DOHH2 (cell line): ENCODE measurements around the gene SYT6.

Experiments
- EZH2phosphoT487 ChIP-seq: fragments of 200-600 bp; sonication (generic); IDR thresholded peaks from 2 replicates; pipeline ENCODE4 v1.6.1; 2017; ENCODE audit warnings: borderline replicate concordance, mild to moderate bottlenecking, antibody characterized with exemption, low read length, moderate library complexity, mixed read lengths
- TF ChIP-seq, protein P1 (sequence below): fragments of 200-600 bp; sonication (generic); IDR thresholded peaks from one replicate; pipeline ENCODE4 v1.5.1; 2014; ENCODE audit warnings: antibody characterized with exemption, mild to moderate bottlenecking, low read depth, low read length; ENCODE audit not compliant: poor library complexity, severe bottlenecking

DNA sequence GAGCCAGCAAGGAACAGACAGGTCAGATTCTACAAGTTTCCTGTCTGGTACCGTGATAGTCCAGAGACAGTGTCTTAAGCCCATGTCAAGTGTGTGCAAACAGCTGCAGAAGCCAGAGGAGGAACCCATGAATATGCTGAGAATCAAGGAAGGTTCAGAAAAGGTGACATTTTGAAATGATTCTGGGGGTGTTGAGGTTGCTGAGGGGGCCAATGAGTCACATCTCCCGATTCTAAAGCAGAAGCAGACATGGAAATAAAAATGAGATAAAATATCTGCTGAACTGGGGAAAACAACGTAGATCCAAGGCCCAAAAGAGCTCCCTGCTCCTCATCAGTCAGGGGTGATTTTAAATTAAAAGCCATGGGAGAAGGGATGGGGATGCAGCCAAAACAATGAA lies 15.8 kb upstream of the SYT6 start:
- TF ChIP-seq, protein P1, sequence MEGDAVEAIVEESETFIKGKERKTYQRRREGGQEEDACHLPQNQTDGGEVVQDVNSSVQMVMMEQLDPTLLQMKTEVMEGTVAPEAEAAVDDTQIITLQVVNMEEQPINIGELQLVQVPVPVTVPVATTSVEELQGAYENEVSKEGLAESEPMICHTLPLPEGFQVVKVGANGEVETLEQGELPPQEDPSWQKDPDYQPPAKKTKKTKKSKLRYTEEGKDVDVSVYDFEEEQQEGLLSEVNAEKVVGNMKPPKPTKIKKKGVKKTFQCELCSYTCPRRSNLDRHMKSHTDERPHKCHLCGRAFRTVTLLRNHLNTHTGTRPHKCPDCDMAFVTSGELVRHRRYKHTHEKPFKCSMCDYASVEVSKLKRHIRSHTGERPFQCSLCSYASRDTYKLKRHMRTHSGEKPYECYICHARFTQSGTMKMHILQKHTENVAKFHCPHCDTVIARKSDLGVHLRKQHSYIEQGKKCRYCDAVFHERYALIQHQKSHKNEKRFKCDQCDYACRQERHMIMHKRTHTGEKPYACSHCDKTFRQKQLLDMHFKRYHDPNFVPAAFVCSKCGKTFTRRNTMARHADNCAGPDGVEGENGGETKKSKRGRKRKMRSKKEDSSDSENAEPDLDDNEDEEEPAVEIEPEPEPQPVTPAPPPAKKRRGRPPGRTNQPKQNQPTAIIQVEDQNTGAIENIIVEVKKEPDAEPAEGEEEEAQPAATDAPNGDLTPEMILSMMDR = no peak
- TF ChIP-seq EZH2phosphoT487 = no peak
